ENCODE results near the gene RFX3. TPM values are rescaled to one million over a fixed set of nuclear protein-coding genes. Genes with fewer than 3 reads are reported as not detected.

RFX3 gene
- total RNA-seq, 1 experiment from 2014 or later: 9.9 TPM

- H3K4me1 ChIP-seq (ENCODE audit: insufficient read depth, low read length): no peaks in the 10 kb centered on the region
- H2BK5ac ChIP-seq (ENCODE audit: insufficient read length, low read length): no peak overlapping the region
- no peaks in the 10 kb centered on the region for H3K79me2 ChIP-seq (ENCODE audit: insufficient read depth, low read length)
- no peak overlapping the region for H3K23ac ChIP-seq (ENCODE audit: insufficient read length, low read depth, low read length)
- no peak overlapping the region for H3K27ac ChIP-seq (ENCODE audit: insufficient read length, low read depth, low read length)
- Mint-ChIP-seq H3K4me1 (peaks cover 0 to 5% of the 10 kb centered on the region in 2 experiments; a peak in 2 of 4 replicates), H3K27me3 (ENCODE audit: low read depth) (no peaks in the 10 kb centered on the region; the same call in 1 of the 2 replicates), H3K36me3 (ENCODE audit: insufficient read depth in 1 of 3, low read depth in 3 of 3) (peaks cover under 1 to 2% (median 2%) of the 10 kb centered on the region in 3 experiments; a peak in 4 of 7 replicates), H3K9me3 (no peaks in the 10 kb centered on the region), H3K27ac (no peak overlapping the region), H3K4me3 (no peak overlapping the region)
- no peak overlapping the region for H2AFZ ChIP-seq (ENCODE audit: low read length)
- no peak overlapping the region for H3T11ph ChIP-seq (ENCODE audit: low read length)
- no peak overlapping the region for H4K8ac ChIP-seq (replicated peaks; ENCODE audit: insufficient read length, low read depth, low read length)
- H2BK15ac ChIP-seq (ENCODE audit: low read depth, low read length): no peak overlapping the region
- H2BK20ac ChIP-seq (ENCODE audit: low read depth, low read length, poor library complexity, severe bottlenecking): no peak overlapping the region
- no peak overlapping the region for H3K56ac ChIP-seq (ENCODE audit: insufficient read length, low read depth, low read length)
- H4K91ac ChIP-seq (ENCODE audit: insufficient read length, low read depth, low read length): no peak overlapping the region
- H3K4me2 ChIP-seq (ENCODE audit: insufficient read depth, insufficient read length, low read length): no peak overlapping the region
- H2BK12ac ChIP-seq (ENCODE audit: insufficient read length, low read depth, low read length): no peak overlapping the region
- H4K20me1 ChIP-seq (ENCODE audit: control insufficient read depth, insufficient read depth, insufficient read length): no peaks in the 10 kb centered on the region
- H3K79me1 ChIP-seq (ENCODE audit: insufficient read depth, low read depth, low read length, poor library complexity, severe bottlenecking): no peaks in the 10 kb centered on the region
- no peak overlapping the region for H3K9ac ChIP-seq (ENCODE audit: extremely low read depth, insufficient read length, low read length)
- H3K27me3 ChIP-seq (ENCODE audit: insufficient read depth, low read length): no peaks in the 10 kb centered on the region
- H4K5ac ChIP-seq (ENCODE audit: insufficient read length, low read depth, low read length): no peak overlapping the region
- no peak overlapping the region for H3K18ac ChIP-seq (ENCODE audit: insufficient read length, low read depth, low read length)
- no peak overlapping the region for H2BK120ac ChIP-seq (ENCODE audit: low read depth, low read length, poor library complexity, severe bottlenecking)
- H3K23me2 ChIP-seq (ENCODE audit: insufficient read length, low read depth, low read length, poor library complexity, severe bottlenecking): no peaks in the 10 kb centered on the region
- DNase-seq: no peak
- TF ChIP-seq CTCF (conservative IDR thresholded peaks at IDR 0.05): no peak
- H2AK5ac ChIP-seq (ENCODE audit: insufficient read length, low read length): no peak overlapping the region
- no peaks in the 10 kb centered on the region for H3K9me3 ChIP-seq (ENCODE audit: control insufficient read depth, low read depth, low read length)
- H3K4ac ChIP-seq (ENCODE audit: low read depth, low read length): no peak overlapping the region
- no CpG with 5 or more reads among the region's 3 CpGs for WGBS (ENCODE audit: extremely low coverage, insufficient read length, low lambda C conversion rate)
- no peak overlapping the region for H3K14ac ChIP-seq (ENCODE audit: insufficient read depth, low read length)
These were observed 243.4 kb downstream of the RFX3 start for GRCh38 chr9:3282365-3282764.

Data from H9 (cell line).